ENCODE data around the gene SS18L1. TPM values are rescaled to one million over a fixed set of nuclear protein-coding genes. Genes with fewer than 3 reads are reported as not detected.

SS18L1 gene
- total RNA-seq, 3 donors from 2014 or later (not counting 1 experiment from before 2014, with no cell fraction given): 19.1 to 26.0 (median 23.7) TPM

DNA sequence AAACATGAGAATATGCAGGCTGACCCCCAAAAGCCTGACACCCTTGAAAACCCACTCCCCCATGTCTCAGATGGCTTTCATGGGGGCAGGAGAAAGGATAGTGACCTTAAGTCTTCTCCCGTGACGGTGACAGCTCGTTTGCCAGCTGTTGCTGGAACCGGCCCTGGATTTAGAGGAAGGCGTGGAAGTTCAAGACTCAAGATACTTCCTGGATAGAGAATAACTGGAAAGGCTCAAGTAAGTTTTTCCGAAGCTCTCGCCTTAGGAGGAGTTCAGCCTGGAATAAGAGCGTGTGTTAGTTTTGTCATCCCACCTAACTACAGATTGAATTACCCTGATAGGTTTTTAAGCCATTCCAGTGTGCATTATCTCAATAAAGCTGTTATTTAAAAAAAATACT is 27.7 kb downstream of the SS18L1 start:
- TF ChIP-seq, protein P1, sequence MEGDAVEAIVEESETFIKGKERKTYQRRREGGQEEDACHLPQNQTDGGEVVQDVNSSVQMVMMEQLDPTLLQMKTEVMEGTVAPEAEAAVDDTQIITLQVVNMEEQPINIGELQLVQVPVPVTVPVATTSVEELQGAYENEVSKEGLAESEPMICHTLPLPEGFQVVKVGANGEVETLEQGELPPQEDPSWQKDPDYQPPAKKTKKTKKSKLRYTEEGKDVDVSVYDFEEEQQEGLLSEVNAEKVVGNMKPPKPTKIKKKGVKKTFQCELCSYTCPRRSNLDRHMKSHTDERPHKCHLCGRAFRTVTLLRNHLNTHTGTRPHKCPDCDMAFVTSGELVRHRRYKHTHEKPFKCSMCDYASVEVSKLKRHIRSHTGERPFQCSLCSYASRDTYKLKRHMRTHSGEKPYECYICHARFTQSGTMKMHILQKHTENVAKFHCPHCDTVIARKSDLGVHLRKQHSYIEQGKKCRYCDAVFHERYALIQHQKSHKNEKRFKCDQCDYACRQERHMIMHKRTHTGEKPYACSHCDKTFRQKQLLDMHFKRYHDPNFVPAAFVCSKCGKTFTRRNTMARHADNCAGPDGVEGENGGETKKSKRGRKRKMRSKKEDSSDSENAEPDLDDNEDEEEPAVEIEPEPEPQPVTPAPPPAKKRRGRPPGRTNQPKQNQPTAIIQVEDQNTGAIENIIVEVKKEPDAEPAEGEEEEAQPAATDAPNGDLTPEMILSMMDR (IDR thresholded peaks at IDR 0.05): no peak
- no peaks in the 10 kb centered on the region for H3K27me3 Mint-ChIP-seq (ENCODE audit: low read depth in 2 of 2)
- H3K36me3 ChIP-seq (ENCODE audit: control insufficient read depth, insufficient read depth, low read length): peaks cover 5% of the 10 kb centered on the region

DNA sequence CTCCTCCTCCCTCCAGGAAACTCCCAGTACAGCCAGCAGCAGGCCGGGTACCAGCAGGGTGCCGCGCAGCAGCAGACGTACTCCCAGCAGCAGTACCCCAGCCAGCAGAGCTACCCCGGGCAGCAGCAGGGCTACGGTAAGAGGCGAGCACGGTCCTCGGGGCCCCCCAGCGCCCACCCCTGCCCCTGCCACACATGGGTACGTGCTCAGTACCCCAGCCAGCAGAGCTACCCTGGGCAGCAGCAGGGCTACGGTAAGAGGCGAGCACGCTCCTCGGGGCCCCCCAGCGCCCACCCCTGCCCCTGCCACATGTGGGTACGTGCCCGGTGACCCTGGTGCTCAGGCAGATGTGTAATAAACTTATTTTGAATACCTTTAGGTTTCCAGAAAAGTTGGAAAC is 29.1 kb downstream of the SS18L1 start:
- H3K27me3 Mint-ChIP-seq (ENCODE audit: low read depth in 2 of 2): no peaks in the 10 kb centered on the region
- no peaks in the 10 kb centered on the region for H3K4me1 ChIP-seq (ENCODE audit: control insufficient read depth, insufficient read depth, low read length)
- no peak overlapping the region for H3K27ac Mint-ChIP-seq
- DNase-seq (no peak), ATAC-seq (no peak)
- H3K4me1 Mint-ChIP-seq: no peaks in the 10 kb centered on the region
- H3K27ac ChIP-seq (ENCODE audit: low read length): no peak overlapping the region
- no peak overlapping the region for H3K4me3 Mint-ChIP-seq
- H3K9me3 Mint-ChIP-seq: no peaks in the 10 kb centered on the region
- TF ChIP-seq, protein P1 (IDR thresholded peaks at IDR 0.05): no peak
- H3K9me3 ChIP-seq (ENCODE audit: control insufficient read depth, insufficient read depth, low read length): no peaks in the 10 kb centered on the region
- H3K27me3 ChIP-seq (ENCODE audit: control insufficient read depth, insufficient read depth, low read length): no peaks in the 10 kb centered on the region
- WGBS (ENCODE audit: insufficient coverage): 97% methylated on average over 16 of the region's 18 CpGs
- H3K4me3 ChIP-seq (ENCODE audit: low read length): no peak overlapping the region
- H3K36me3 ChIP-seq (ENCODE audit: control insufficient read depth, insufficient read depth, low read length): peaks cover 5% of the 10 kb centered on the region
- no peaks in the 10 kb centered on the region for H3K36me3 Mint-ChIP-seq
- intact Hi-C loops (cut with micrococcal nuclease): no loop called here

More for the DNA sequence above, 27.7 kb downstream of the SS18L1 start:
- Mint-ChIP-seq H3K27ac (no peak overlapping the region), H3K4me3 (no peak overlapping the region), H3K9me3 (no peaks in the 10 kb centered on the region), H3K36me3 (no peaks in the 10 kb centered on the region), H3K4me1 (no peaks in the 10 kb centered on the region)
- Histone ChIP-seq H3K4me3 (ENCODE audit: low read length) (no peak overlapping the region), H3K4me1 (ENCODE audit: control insufficient read depth, insufficient read depth, low read length) (no peaks in the 10 kb centered on the region), H3K27ac (ENCODE audit: low read length) (no peak overlapping the region), H3K27me3 (ENCODE audit: control insufficient read depth, insufficient read depth, low read length) (no peaks in the 10 kb centered on the region), H3K9me3 (ENCODE audit: control insufficient read depth, insufficient read depth, low read length) (no peaks in the 10 kb centered on the region)
- DNase-seq (no peak), ATAC-seq (no peak)
- intact Hi-C loops (cut with micrococcal nuclease): no loop called here
- 96% methylated on average over 8 of the region's 8 CpGs for whole genome bisulfite sequencing (ENCODE audit: insufficient coverage)

DNA sequence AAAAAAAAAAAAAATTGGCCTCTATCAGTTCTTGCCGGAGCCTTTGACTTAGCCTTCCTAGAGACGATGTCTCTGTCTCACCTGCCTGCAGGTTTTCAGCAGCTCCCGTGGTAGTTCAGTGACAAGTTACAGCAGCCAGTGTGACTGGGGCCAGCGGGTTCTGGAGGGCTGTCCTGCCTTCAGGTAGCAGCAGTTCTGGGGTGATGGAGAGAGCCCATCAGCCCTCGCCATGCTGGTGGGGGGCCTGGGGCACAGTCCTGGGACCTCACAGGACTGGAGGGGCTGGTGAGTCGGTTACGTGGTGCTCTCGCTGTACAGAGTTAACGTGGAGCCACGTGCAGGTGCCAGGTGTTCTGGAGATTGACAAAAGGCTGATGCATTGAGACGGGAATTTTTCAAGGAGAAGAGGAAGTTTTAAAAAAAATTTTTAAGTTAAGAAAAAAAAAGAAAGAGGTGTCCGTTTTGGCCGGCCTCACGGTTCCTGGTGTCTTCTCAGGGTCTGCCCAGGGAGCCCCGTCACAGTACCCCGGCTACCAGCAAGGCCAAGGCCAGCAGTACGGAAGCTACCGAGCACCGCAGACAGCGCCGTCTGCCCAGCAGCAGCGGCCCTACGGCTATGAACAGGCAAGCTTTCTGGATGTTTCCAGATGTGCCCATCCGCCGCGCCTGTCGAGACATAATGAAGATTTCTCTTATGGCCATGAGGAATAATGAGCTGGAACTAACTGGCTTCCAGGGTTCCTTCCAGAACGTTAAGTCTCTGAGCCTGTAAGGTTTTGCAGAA is 30.6 kb downstream of the SS18L1 start:
- H3K4me3 ChIP-seq (ENCODE audit: low read length): no peak overlapping the region
- Mint-ChIP-seq H3K9me3 (no peaks in the 10 kb centered on the region), H3K36me3 (no peaks in the 10 kb centered on the region), H3K4me1 (no peaks in the 10 kb centered on the region), H3K4me3 (no peak overlapping the region), H3K27me3 (ENCODE audit: low read depth in 2 of 2) (no peaks in the 10 kb centered on the region), H3K27ac (no peak overlapping the region)
- TF ChIP-seq, protein P1 (IDR thresholded peaks at IDR 0.05): no peak
- H3K9me3 ChIP-seq (ENCODE audit: control insufficient read depth, insufficient read depth, low read length): no peaks in the 10 kb centered on the region
- intact Hi-C loops (cut with micrococcal nuclease): no loop called here
- no peaks in the 10 kb centered on the region for H3K4me1 ChIP-seq (ENCODE audit: control insufficient read depth, insufficient read depth, low read length)
- H3K27me3 ChIP-seq (ENCODE audit: control insufficient read depth, insufficient read depth, low read length): no peaks in the 10 kb centered on the region
- no peak for ATAC-seq
- no peak for DNase-seq
- no peak overlapping the region for H3K27ac ChIP-seq (ENCODE audit: low read length)
- peaks cover 2% of the 10 kb centered on the region for H3K36me3 ChIP-seq (ENCODE audit: control insufficient read depth, insufficient read depth, low read length)
- WGBS (ENCODE audit: insufficient coverage): 98% methylated on average over 28 of the region's 28 CpGs

Measured in natural killer cell (primary cell).